Measurements from ENCODE around the gene SPAAR. TPM values are rescaled to one million over a fixed set of nuclear protein-coding genes. Genes with fewer than 3 reads are reported as not detected.
A peak's percentile ranks its signal among the peaks of the same experiment; 100 is the strongest.

Gene SPAAR
- total and polyA plus RNA-seq, 4 experiments from 2014 or later, result not detected

DNA sequence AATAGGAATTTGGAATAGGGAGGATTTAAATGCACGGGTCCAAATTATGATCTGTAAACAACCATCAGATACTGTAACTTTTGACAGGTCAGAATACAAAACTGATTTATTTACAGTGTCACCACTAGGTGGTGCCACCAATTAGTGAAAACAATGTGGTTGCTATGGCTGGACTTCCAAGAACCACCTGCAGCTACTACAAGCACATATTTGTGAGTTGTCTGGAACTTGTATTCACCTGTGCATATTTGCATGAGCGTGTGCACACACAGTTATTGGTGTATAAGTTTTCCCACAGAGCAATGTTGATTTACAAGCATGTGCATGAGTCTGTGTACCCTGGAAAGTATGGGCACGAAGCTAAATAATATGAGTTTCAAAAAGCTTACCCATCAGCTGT is 6.2 kb upstream of the SPAAR start:
- Mint-ChIP-seq H3K36me3 (no peaks in the 10 kb centered on the region), H3K27ac (peak overlapping the region in 3 of 7 donors; percentile 30 to 58 (median 48)), H3K9me3 (peaks cover 0 to 2% (median 0%) of the 10 kb centered on the region in 8 donors), H3K27me3 (peaks cover 0 to 4% of the 10 kb centered on the region in 2 donors), H3K4me1 (peaks cover 17 to 50% (median 31%) of the 10 kb centered on the region in 4 donors), H3K4me3 (peak overlapping the region in 1 of 8 donors; percentile 13)
- ChIA-PET POLR2A (ENCODE audit: partially characterized antibody) (interaction anchor here (0.8 to 1.7 kb wide), 2 partner anchors 21 to 42 kb away, joined by 3 to 10 read pairs; no protein-coding TSS in a partner anchor), CTCF (ENCODE audit: partially characterized antibody) (interaction anchor here (0.7 to 17.5 kb wide), 27 partner anchors 9 to 292 kb away, joined by 3 to 379 read pairs (median 7); no protein-coding TSS in a partner anchor)
- no peaks in the 10 kb centered on the region for H3K36me3 ChIP-seq (ENCODE audit: insufficient read depth, low read length)
- DNase-seq, result peak in 4 of 5 donors; percentile 64 to 68 (median 65)
- H3K27me3 ChIP-seq (ENCODE audit: insufficient read depth, low read length), result no peaks in the 10 kb centered on the region
- no peaks in the 10 kb centered on the region for H3K9me3 ChIP-seq (ENCODE audit: control insufficient read depth in 1 of 2, low read length in 2 of 2)
- intact Hi-C loops (cut with micrococcal nuclease), result loop anchor here (1.0 kb wide), 3 partner anchors 8 to 120 kb away; no protein-coding TSS in a partner anchor
- no peak overlapping the region for H3K27ac ChIP-seq (ENCODE audit: low read depth, low read length)
- no peak overlapping the region for H3K4me3 ChIP-seq (ENCODE audit: low read length in 2 of 2)
- H3K4me1 ChIP-seq (ENCODE audit: insufficient read depth, low read length), result peaks cover 40% of the 10 kb centered on the region

DNA sequence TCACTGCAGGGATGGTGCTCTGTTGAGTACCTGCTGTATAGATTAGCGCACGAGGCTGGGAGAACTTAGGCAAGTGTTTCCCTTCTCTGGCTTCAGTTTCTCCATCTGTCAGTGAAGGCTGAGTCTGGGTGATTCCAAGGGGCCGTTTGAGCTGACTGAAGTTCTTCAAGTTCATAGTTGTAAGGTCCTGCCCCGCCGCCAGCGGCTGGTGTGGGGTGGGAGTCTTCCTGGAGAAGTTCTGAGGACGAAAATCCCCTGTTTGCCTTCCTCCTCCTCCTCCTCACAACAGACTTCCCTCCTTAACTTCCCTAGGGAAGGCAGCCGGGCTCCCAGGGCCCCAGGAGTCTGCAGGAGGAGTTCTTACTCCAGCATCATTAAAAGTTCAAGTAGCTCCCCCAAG is 5.0 kb upstream of the SPAAR start:
- Mint-ChIP-seq H3K36me3 (no peaks in the 10 kb centered on the region), H3K4me1 (peaks cover 29 to 62% (median 44%) of the 10 kb centered on the region in 4 donors), H3K4me3 (no peak overlapping the region), H3K9me3 (peaks cover 0 to 2% (median 0%) of the 10 kb centered on the region in 8 donors), H3K27ac (no peak overlapping the region), H3K27me3 (peaks cover 0 to 4% of the 10 kb centered on the region in 2 donors)
- POLR2A ChIA-PET (ENCODE audit: partially characterized antibody), result no interaction called here
- Histone ChIP-seq H3K4me1 (ENCODE audit: insufficient read depth, low read length) (peaks cover 53% of the 10 kb centered on the region), H3K27ac (ENCODE audit: low read depth, low read length) (no peak overlapping the region), H3K9me3 (ENCODE audit: control insufficient read depth in 1 of 2, low read length in 2 of 2) (no peaks in the 10 kb centered on the region), H3K27me3 (ENCODE audit: insufficient read depth, low read length) (no peaks in the 10 kb centered on the region), H3K36me3 (ENCODE audit: insufficient read depth, low read length) (no peaks in the 10 kb centered on the region), H3K4me3 (ENCODE audit: low read length in 2 of 2) (no peak overlapping the region)
- CTCF ChIA-PET (ENCODE audit: partially characterized antibody), result interaction anchor here (0.8 to 17.5 kb wide), 10 partner anchors 7 to 119 kb away, joined by 3 to 379 read pairs (median 10); no protein-coding TSS in a partner anchor
- no peak for DNase-seq
- intact Hi-C loops (cut with micrococcal nuclease), result no loop called here

DNA sequence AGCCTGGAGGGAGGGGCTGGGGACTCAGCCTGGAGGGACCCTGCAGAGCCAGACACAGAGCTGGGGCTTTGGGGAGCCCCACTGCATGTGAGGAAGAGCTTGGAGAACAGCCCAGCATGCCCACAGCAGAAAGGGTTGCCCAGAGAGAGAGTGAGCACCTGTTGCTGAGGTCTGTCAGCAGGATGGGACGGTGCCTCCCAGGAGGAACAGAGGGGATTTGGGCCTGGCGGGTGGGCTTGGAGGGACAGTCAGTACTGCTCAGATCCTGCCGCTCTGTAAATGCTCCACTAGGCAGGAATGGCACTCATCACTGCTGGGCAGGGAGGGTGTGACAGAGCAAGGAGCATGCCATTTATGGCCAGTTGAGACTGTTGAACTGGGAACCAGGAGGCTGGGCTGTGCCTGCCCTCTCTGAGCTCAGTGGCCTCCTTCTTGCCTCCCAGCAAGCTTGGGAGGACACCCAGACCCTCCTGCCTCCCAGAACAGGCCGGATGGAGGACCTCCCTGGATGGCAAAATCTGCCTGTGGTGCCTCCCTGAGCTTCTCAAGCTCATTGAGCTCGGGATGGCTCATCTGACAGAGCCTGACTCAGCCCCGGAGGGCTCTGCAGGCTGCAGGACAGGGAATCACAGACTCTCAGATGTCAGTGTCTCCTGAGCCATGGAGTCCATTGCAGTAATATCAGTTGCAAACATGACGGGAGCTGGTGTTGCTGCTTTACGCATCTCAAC is 4.1 kb upstream of the SPAAR start:
- intact Hi-C loops (cut with micrococcal nuclease), result no loop called here
- Histone ChIP-seq H3K27me3 (ENCODE audit: insufficient read depth, low read length) (no peaks in the 10 kb centered on the region), H3K36me3 (ENCODE audit: insufficient read depth, low read length) (no peaks in the 10 kb centered on the region), H3K4me3 (ENCODE audit: low read length in 2 of 2) (no peak overlapping the region), H3K27ac (ENCODE audit: low read depth, low read length) (no peak overlapping the region), H3K9me3 (ENCODE audit: control insufficient read depth in 1 of 2, low read length in 2 of 2) (no peaks in the 10 kb centered on the region), H3K4me1 (ENCODE audit: insufficient read depth, low read length) (peaks cover 62% of the 10 kb centered on the region)
- Mint-ChIP-seq H3K4me1 (peaks cover 32 to 71% (median 51%) of the 10 kb centered on the region in 4 donors), H3K27ac (peak overlapping the region in 5 of 7 donors; percentile 48 to 87 (median 76)), H3K27me3 (peaks cover 0 to 4% of the 10 kb centered on the region in 2 donors), H3K9me3 (peaks cover 0 to 2% (median 0%) of the 10 kb centered on the region in 8 donors), H3K4me3 (no peak overlapping the region), H3K36me3 (no peaks in the 10 kb centered on the region)
- CTCF ChIA-PET (ENCODE audit: partially characterized antibody), result interaction anchor here (0.7 to 17.5 kb wide), 8 partner anchors 13 to 118 kb away, joined by 3 to 379 read pairs (median 4); no protein-coding TSS in a partner anchor
- POLR2A ChIA-PET (ENCODE audit: partially characterized antibody), result interaction anchor here (0.7 kb wide), 1 partner anchor 24 kb away, joined by 3 read pairs; no protein-coding TSS in a partner anchor
- DNase-seq, result no peak

DNA sequence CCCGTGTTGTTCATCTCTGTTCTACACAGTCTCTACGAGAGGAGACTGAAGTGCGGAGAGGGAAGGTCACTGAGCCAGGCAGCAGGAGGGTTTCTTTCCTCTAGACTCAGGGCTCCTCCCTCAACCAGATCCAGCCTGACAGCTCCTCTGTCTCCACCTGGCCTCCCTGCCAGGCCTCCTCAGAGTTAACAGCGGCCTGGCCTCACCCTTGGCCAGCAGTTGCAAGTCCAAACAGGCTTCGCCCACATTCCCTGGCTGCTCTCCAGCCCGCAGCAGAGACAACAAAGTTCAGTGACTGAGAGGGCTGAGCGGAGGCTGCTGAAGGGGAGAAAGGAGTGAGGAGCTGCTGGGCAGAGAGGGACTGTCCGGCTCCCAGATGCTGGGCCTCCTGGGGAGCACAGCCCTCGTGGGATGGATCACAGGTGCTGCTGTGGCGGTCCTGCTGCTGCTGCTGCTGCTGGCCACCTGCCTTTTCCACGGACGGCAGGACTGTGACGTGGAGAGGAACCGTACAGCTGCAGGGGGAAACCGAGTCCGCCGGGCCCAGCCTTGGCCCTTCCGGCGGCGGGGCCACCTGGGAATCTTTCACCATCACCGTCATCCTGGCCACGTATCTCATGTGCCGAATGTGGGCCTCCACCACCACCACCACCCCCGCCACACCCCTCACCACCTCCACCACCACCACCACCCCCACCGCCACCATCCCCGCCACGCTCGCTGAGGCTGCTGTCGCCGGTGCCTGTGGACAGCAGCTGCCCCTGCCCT is 3.2 kb upstream of the SPAAR start, which contains the start of gene HRCT1:
TSS of gene HRCT1 (plus strand) at position 291 of the 768 bp plus-strand sequence. CDS start at position 377, 86 bp downstream.
- Histone ChIP-seq H3K4me3 (ENCODE audit: low read length in 2 of 2) (no peak within 1 kb of the TSS), H3K27ac (ENCODE audit: low read depth, low read length) (no peak within 1 kb of the TSS), H3K4me1 (ENCODE audit: insufficient read depth, low read length) (peaks cover 71% of the 10 kb centered on the region), H3K27me3 (ENCODE audit: insufficient read depth, low read length) (no peaks in the 10 kb centered on the region), H3K36me3 (ENCODE audit: insufficient read depth, low read length) (no peaks in the 10 kb centered on the region), H3K9me3 (ENCODE audit: control insufficient read depth in 1 of 2, low read length in 2 of 2) (no peaks in the 10 kb centered on the region)
- no peak for DNase-seq
- CTCF ChIA-PET (ENCODE audit: partially characterized antibody), result interaction anchor here (0.7 to 17.5 kb wide), 5 partner anchors 18 to 117 kb away, joined by 3 to 379 read pairs (median 4); no protein-coding TSS in a partner anchor
- intact Hi-C loops (cut with micrococcal nuclease), result no loop called here
- H3K9me3 Mint-ChIP-seq, result peaks cover 0 to 2% (median 0%) of the 10 kb centered on the region in 8 donors
- POLR2A ChIA-PET (ENCODE audit: partially characterized antibody), result interaction anchor here (0.7 to 1.3 kb wide), 2 partner anchors 23 to 36 kb away, joined by 3 read pairs; no protein-coding TSS in a partner anchor
- H3K27me3 Mint-ChIP-seq, result peaks cover 0 to 4% of the 10 kb centered on the region in 2 donors
- H3K27ac Mint-ChIP-seq, result peak within 1 kb of the TSS; percentile 36 to 87 (median 73)
- H3K4me1 Mint-ChIP-seq, result peaks cover 39 to 80% (median 60%) of the 10 kb centered on the region in 4 donors
- H3K4me3 Mint-ChIP-seq, result peak within 1 kb of the TSS in 1 of 8 donors; percentile 30
- H3K36me3 Mint-ChIP-seq, result no peaks in the 10 kb centered on the region

DNA sequence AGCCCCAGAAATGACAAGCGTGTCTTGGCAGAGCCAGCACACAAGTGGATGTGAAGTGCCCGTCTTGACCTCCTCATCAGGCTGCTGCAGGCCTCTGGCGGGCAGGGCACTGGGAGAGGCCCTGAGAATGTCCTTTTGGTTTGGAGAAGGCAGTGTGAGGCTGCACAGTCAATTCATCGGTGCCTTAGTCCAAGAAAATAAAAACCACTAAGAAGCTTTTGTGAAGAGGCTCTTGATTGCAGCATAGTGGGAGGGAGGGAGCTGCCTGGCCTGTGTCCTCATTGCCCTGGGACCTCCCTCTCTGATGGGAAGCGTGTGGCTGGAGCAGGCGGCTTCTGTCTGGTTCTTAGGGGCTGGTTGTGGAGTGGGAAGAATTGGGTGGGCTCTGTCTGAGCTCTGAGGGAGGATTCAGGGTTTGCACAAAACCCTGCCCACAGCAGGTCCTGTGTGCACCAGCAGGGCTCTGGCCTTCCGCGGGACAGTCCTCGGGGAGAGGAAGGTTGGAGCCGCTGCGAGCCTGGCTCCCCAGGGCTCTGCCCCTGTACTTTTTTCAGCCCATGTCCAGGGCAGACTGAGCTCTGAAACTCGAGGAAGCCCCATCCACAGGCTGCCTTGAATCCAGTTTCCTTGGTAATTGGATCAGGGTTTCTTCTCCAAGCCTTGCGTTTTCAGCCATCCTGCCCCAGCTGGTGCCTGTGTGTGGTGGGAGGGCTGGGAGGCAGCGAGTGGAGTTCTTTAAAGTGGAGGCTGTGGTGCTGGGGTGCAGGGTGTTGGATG is 2.2 kb upstream of the SPAAR start:
- Mint-ChIP-seq H3K36me3 (no peaks in the 10 kb centered on the region), H3K4me3 (peak overlapping the region in 2 of 8 donors; percentile 62 to 69), H3K27me3 (peaks cover 0 to 4% of the 10 kb centered on the region in 2 donors), H3K4me1 (peaks cover 48 to 90% (median 68%) of the 10 kb centered on the region in 4 donors), H3K27ac (peak overlapping the region; percentile 10 to 83 (median 64)), H3K9me3 (peaks cover 0 to 2% (median 0%) of the 10 kb centered on the region in 8 donors)
- intact Hi-C loops (cut with micrococcal nuclease), result no loop called here
- ChIA-PET CTCF (ENCODE audit: partially characterized antibody) (interaction anchor here (1.0 to 17.5 kb wide), 3 partner anchors 25 to 116 kb away, joined by 3 to 379 read pairs (median 5); no protein-coding TSS in a partner anchor), POLR2A (ENCODE audit: partially characterized antibody) (interaction anchor here (1.1 to 1.3 kb wide), 2 partner anchors 33 to 35 kb away, joined by 3 read pairs; no protein-coding TSS in a partner anchor)
- Histone ChIP-seq H3K27me3 (ENCODE audit: insufficient read depth, low read length) (no peaks in the 10 kb centered on the region), H3K4me3 (ENCODE audit: low read length in 2 of 2) (no peak overlapping the region), H3K9me3 (ENCODE audit: control insufficient read depth in 1 of 2, low read length in 2 of 2) (no peaks in the 10 kb centered on the region), H3K36me3 (ENCODE audit: insufficient read depth, low read length) (no peaks in the 10 kb centered on the region), H3K27ac (ENCODE audit: low read depth, low read length) (no peak overlapping the region), H3K4me1 (ENCODE audit: insufficient read depth, low read length) (peaks cover 80% of the 10 kb centered on the region)
- DNase-seq, result no peak

All from CD4-positive, alpha-beta memory T cell (primary cell).